ENCODE measurements around the gene FAM53B.

FAM53B gene

GRCh38 chr10:124728071-124728829 lies 15.9 kb downstream of the FAM53B start:
- no peak for DNase-seq

- DNase-seq: no peak
These were observed 16.7 kb downstream of the FAM53B start for GRCh38 chr10:124727361-124727960.

DNA sequence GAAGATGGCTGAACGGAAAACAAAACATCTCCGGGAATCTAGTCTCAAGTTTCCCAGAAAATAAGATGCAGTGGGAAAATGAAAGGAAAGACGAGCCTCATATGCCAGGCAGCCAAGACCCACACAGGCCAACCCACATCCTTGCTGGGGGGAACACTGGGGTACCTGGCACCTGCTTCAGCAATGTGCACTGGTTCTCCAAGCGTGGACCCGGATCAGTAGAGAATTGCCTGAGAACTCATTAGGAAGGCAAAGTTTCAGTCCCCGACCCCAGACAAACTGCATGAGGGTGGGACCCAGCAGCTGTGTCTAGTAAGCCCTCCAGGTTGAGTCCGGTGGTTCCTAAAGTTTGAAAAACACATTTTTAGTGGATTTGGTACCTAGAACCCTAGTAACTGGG lies 18.4 kb downstream of the FAM53B start:
- DNase-seq: no peak

DNA sequence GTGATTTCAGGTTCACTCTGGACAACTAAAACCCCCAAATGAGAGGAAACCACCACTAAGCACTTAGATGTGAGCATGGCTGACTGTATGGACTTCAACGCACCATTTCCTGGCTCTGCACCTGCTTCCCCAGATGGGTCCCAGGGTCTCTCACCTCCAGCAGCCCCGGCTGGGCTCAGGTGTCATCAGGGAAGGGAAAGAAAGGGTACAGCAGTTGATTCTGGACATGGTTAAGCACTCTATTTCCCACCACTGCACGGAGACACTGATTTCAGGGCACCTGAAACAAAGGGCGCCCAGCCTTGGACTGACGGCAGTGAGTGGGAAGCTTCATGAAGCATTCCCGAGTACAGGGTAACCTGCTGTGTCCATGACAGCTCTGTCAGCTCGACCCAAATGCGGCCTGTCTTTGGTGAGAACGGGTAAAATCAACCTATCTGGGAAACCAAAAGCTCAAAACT lies 19.0 kb downstream of the FAM53B start:
- DNase-seq: no peak

GRCh38 chr10:124724279-124725027 lies 19.7 kb downstream of the FAM53B start:
- no peak for DNase-seq

DNA sequence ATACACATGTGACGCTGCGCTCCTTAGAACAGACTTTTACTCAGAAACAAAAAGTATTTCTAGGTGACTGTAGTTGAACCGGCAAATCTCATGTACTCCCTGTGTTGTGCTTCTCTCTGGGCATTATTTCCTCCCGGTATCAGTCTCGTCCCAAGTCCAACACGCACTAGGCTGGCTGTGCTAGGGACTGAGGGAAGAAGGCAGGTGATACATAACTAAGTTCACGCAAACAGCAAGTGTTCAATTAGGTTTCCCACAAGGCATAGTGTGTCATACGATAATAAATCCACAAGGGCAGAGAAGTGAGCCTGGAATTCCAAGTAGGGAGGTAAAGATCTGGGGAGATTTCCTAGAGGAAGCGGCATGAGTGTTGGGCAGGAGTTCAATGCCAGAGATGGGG lies 20.4 kb downstream of the FAM53B start:
- DNase-seq: no peak

GRCh38 chr10:124722798-124723783 lies 21.1 kb downstream of the FAM53B start:
- no peak for DNase-seq

GRCh38 chr10:124721330-124722045 lies 22.7 kb downstream of the FAM53B start:
- no peak for DNase-seq

GRCh38 chr10:124719213-124719851 lies 24.8 kb downstream of the FAM53B start:
- no peak for DNase-seq

DNA sequence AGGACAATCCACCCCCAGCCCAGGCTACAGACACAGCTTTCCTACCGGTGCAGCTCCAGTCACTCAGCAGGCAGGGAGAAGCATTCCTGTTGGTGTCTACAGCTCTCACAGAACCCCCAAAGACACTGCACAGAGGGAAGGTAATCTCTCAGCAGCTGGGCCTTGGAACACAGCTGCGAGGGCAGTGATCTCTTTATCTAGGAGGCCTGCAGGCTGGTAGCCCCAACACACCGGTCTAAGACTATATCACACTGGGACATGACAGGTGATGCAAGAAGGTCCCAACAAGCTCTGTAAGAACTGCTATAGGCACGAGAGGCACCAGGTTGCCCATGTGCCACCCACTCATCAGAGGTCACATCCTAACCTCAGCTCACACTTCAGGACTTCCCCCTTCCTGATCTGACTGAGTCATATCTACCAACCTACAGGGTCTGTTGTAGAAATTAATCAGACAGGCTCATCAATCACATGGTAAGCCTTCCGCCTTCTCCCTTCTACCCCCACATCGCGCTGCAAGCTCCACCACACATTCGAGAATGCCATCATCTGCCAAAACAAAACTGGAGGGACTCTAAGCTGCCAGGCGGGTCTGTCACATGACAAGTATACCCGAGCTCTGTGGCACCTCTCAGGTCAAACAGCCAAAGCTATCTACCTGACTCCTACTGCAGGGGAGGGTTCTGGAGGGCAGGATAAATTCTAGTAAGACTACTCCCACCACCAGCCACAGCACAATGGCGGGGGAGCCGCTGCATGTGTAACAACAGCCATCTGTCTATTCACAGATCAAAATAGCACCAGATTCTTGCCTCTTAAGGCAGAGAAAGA lies 26.1 kb downstream of the FAM53B start:
- DNase-seq: no peak

- no peak for DNase-seq
These were observed 27.0 kb downstream of the FAM53B start for GRCh38 chr10:124717041-124717757.

DNA sequence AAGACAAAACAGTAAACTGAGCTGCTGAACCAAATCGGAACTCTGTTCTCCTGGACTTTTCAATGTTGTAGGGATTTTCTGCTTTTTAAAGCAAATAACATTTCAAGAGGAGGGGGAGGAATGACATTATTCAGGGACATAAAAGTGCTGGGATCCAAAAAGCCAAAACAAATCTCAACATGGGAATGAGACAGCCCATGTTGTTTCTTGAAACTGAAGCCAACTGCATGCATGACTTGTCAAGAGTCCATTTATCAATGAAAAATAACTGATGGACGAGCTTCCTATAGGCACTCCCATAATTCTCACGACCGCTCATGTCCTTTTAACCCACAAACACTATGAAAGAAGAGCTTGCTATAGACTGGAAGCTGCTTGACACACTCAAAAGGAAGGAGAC lies 27.8 kb downstream of the FAM53B start:
- no peak for DNase-seq

DNA sequence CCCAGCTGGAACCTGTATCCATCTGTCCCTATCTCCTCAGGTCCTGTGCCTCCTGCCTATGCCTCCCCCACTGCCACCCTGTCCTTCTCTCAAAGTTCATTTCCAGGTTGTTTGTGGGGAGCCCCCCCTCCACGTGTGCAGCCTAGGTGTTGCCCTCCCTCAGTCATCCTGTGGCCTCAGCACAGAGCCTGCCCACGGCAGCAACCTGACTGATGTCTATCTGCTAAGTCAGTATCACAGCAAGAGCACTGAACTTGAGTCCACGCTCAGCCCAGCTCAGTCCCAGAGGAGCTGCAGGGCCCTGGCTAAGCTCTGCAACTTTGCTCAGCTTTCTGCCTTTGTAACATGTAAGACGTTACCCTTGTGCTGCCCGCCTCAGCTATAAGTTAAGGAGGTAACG lies 28.7 kb downstream of the FAM53B start:
- DNase-seq: no peak

- DNase-seq: no peak
These were observed 30.4 kb downstream of the FAM53B start for GRCh38 chr10:124713679-124714255.

DNA sequence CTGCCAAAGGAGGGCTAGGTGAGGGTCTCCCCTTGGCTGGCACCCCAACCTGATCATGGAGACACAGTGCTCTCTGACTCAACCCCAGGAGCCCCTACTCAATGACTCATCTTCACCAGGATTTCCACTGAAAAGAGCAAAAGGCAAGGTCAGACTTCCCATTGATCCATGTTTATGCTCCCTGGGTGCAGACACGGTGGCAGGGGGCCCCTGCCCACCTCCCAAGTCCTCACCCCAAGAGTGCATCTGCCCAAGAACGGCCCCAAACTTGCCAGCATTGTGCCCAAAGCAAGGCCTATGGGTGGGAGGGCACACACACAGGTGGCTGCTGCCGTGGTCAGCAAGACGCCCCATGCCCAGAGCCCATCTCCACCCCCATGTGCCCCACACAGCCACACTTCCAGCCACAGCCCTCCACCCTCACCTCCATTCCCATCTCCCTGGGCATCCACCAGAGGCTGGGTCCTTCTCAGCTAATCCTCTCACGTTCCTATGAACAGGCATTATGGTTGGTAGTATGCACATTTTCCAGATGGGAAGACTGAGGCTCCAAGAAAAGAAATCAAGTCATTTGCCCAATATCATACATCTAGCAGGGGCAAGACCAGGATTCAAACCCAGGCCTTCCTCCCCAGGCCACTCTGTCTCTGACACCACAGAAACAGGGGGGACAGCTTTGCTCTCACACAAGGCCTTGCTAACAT lies 31.3 kb downstream of the FAM53B start:
- no peak for DNase-seq

GRCh38 chr10:124711145-124711544 lies 33.0 kb downstream of the FAM53B start:
- no peak for DNase-seq

DNA sequence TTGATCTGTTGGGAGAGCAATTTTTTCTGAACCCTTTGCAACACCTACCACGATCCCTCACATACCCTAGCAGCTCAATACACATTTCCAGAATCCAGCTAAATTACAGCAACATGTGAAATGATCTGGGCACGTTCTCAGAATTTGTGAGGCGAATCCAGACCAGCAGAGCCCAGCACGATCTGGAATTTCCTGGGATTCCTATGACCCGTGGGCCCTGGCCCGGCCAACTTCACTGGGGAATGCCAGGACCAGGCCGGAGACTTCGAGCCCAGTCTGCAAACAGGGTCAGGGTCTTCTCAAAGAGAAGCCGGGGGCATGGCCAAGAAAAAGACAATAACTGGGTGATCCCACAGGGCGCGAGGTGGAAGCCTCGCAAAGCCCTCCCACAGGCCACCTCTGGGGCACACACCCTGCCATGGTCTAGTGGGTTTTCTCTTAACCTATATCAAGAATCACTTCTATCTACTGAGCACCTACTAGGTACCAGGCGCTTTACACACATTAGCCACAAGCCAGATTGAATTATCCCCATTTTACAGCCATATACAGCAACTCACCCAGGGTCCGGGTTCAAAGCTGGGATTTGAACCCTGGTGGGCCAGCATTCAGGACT lies 33.8 kb downstream of the FAM53B start:
- no peak for DNase-seq

GRCh38 chr10:124709861-124710260 lies 34.3 kb downstream of the FAM53B start:
- no peak for DNase-seq
